ENCODE measurements around the gene SLC35A3.

The SLC35A3 gene

DNA sequence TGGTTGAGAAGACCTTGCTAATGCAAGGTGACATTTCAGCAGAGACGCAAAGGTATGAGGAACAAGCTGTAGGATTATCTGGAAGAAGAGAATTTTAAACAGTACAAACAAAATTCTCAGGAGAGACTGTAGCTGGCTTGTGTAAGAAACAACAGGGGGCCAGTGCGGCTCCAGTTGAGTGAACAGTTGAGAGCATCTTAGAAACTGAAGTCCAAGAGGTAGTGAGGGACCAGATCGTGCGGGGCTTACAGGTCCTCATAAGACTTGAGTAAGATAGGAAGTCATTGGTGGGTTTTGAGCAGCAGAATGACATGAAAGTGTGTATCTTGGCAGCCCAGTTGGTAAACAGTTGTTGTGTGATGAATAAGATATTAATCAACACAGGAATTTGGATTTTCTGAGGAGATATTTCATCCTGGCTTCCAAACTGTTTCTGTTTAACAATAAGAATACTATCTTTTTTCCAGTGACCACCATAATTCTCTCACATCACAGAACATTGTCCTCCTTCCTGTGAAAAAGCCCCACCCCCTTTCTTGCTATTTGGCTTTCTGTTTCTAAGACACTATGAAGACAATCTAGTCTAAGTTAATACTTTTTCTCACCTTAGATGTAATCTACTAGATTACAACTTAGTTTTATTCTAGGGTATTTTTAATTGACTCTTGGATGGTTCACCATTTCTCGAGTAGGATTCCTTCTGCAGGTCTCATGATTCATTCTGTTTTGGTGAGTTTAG lies 100.6 kb downstream of the SLC35A3 start:
- DNase-seq (ENCODE audit: low spot score) = no peak
- in situ Hi-C loops (cut with MboI; ENCODE audit: low pct_unique_long_range_greater_than_20kb, low sequenced_read_pairs, unreplicated experiment) = no loop called here
- TF ChIP-seq, protein P1, sequence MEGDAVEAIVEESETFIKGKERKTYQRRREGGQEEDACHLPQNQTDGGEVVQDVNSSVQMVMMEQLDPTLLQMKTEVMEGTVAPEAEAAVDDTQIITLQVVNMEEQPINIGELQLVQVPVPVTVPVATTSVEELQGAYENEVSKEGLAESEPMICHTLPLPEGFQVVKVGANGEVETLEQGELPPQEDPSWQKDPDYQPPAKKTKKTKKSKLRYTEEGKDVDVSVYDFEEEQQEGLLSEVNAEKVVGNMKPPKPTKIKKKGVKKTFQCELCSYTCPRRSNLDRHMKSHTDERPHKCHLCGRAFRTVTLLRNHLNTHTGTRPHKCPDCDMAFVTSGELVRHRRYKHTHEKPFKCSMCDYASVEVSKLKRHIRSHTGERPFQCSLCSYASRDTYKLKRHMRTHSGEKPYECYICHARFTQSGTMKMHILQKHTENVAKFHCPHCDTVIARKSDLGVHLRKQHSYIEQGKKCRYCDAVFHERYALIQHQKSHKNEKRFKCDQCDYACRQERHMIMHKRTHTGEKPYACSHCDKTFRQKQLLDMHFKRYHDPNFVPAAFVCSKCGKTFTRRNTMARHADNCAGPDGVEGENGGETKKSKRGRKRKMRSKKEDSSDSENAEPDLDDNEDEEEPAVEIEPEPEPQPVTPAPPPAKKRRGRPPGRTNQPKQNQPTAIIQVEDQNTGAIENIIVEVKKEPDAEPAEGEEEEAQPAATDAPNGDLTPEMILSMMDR (IDR thresholded peaks at IDR 0.05; ENCODE audit: extremely low read depth, insufficient read depth, missing control alignments) = no peak

DNA sequence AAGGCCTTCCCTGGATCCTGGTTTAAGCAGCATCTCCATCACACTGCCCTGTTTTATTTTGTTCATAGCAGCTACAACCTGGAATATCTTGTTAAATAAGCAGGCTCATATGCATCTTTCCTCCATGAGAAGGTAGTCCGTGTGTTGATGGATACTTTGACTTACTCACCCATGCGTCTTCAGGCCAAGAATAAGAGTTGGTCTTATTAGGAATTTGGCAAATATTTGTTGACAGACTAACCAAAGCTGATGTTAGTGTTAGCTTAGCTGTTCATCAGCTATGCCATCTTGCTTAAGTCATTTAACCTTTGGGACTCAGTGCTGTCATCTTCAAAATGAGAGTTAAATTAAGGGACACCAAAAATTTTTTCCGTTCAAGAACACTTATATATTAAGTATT lies 103.7 kb downstream of the SLC35A3 start:
- TF ChIP-seq, protein P1 (IDR thresholded peaks at IDR 0.05; ENCODE audit: extremely low read depth, insufficient read depth, missing control alignments) = no peak
- no peak for DNase-seq (ENCODE audit: low spot score)
- in situ Hi-C loops (cut with MboI; ENCODE audit: low pct_unique_long_range_greater_than_20kb, low sequenced_read_pairs, unreplicated experiment) = no loop called here

DNA sequence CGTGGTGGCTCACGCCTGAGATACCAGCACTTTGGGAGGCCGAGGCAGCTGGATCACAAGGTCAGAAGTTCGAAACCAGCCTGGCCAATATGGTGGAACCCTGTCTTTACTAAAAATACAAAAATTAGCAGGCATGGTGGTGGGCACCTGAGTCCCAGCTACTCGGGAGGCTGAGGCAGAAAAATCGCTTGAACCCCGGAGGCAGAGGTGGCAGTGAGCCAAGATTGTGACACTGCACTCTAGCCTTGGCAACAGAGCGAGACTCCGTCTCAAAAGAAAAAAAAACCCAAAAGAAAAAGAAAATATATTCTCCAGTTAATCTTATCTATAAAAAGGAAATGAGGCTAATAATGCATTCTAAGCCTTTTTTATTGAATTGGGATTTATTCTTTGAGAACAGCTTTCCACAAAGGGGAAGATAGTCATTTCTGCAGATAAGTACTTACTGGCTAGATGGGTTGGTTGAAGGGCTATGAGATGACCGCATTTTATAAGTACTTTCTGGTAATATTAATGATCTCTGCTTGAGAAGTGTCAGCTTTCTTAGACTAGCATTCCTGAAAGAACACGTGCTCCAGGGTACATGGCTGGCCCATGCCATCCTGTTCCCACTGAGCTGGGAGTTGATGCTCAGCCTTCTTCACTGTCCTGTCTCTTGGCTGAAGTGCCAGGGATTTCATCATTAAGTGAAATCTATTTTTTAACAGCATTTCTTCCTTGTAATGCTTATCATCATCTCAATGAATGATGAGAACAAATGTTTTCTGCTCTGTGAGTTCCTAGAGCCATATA lies 105.0 kb downstream of the SLC35A3 start:
- TF ChIP-seq, protein P1 (IDR thresholded peaks at IDR 0.05; ENCODE audit: extremely low read depth, insufficient read depth, missing control alignments) = no peak
- in situ Hi-C loops (cut with MboI; ENCODE audit: low pct_unique_long_range_greater_than_20kb, low sequenced_read_pairs, unreplicated experiment) = no loop called here
- DNase-seq (ENCODE audit: low spot score) = no peak

DNA sequence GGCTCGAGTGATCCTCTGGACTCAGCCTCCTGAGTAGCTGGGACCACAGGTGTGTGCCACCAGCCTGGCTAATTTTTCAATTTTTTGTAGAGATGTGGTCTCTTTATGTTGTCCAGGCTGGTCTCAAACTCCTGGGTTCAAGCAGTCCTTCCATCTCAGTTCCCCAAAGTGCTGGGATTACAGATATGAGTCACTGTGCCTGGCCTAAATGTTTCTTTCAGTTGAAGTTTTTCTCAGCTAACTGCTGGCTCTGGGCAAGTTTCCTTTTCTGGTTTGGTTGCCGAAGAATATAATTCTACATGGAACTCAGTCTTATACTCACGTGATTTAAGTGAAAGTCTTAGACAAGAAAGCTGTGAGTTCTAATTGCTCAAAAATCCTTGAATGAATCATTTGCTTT lies 106.0 kb downstream of the SLC35A3 start:
- in situ Hi-C loops (cut with MboI; ENCODE audit: low pct_unique_long_range_greater_than_20kb, low sequenced_read_pairs, unreplicated experiment) = no loop called here
- DNase-seq (ENCODE audit: low spot score) = peak; percentile 39
- TF ChIP-seq, protein P1 (IDR thresholded peaks at IDR 0.05; ENCODE audit: extremely low read depth, insufficient read depth, missing control alignments) = no peak

DNA sequence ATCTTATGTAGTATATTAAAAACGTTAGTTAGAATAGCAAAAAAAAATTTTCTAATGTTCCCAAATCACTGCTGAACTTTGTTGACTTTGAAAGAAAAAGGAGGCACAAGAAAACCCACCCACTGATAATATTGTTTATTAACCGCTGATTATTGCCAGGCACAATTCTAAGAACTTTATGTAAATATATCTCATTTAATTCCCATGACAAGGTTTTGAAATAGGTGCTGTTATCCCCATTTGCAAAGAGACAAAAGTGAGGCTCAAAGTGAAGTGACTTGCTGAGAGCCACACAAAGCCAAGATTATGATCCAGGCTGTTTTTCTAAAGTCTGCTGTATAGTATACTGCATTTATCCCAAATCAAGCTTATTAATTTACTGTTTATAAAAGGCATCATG lies 106.5 kb downstream of the SLC35A3 start:
- no peak for DNase-seq (ENCODE audit: low spot score)
- in situ Hi-C loops (cut with MboI; ENCODE audit: low pct_unique_long_range_greater_than_20kb, low sequenced_read_pairs, unreplicated experiment) = no loop called here
- TF ChIP-seq, protein P1 (IDR thresholded peaks at IDR 0.05; ENCODE audit: extremely low read depth, insufficient read depth, missing control alignments) = no peak

DNA sequence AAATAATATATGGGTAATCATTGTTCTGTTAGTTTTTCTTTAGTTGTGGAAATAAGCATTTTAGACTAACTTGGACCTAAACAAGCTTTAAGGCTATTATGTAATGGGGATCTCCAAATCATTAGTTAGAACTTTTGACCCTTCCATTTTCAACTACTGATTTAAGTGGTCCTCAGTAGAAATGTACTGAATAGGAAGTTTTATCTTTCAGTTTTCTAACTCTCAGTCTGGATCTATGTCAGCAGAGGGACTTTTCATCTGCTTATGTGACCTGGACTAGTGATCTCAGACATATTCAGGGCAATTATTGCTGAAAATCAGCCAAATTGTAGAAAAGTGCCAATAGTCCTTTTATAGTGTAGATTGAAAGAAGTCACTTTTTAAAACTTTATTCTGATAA lies 106.9 kb downstream of the SLC35A3 start:
- in situ Hi-C loops (cut with MboI; ENCODE audit: low pct_unique_long_range_greater_than_20kb, low sequenced_read_pairs, unreplicated experiment) = no loop called here
- TF ChIP-seq, protein P1 (IDR thresholded peaks at IDR 0.05; ENCODE audit: extremely low read depth, insufficient read depth, missing control alignments) = no peak
- peak; percentile 63 for DNase-seq (ENCODE audit: low spot score)
